ENCODE data around the gene IPO13. TPM values are rescaled to one million over a fixed set of nuclear protein-coding genes. Genes with fewer than 3 reads are reported as not detected.

IPO13 gene
- polyA plus RNA-seq, 3 donors: 10.1 to 20.4 (median 10.6) TPM

DNA sequence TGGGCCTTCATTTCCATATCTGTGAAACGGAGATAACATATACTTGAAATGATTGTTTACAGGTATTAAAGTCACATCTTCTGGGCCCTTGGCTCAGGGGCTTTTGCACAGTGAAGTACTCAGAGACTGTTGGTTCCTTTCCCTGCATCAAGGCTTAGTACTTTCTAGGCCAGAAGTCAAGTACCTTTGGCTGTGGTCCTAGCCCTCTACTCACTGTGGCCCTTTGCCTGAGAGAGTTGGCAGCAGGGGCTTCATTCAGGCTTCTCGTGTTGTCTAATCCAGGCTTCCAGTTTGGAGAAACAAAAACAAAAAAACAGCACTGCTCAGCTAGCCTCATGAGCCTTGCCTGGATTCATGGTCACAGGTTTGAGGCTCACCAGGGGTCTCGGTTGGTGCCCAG, 14.9 kb downstream of the IPO13 start:
- Histone ChIP-seq H4K20me1 (ENCODE audit: insufficient read depth, low read length) (no peaks in the 10 kb centered on the region), H3K27me3 (ENCODE audit: control insufficient read depth in 2 of 2, insufficient read depth in 2 of 2, low read length in 2 of 2) (no peaks in the 10 kb centered on the region), H3K4me3 (replicated peaks in 1 of 3; ENCODE audit: low read depth in 2 of 3, low read length in 3 of 3) (no peak overlapping the region), H3K27ac (ENCODE audit: low read depth in 1 of 2, low read length in 2 of 2) (no peak overlapping the region), H3K4me2 (replicated peaks; ENCODE audit: extremely low read depth, low read length, poor library complexity, severe bottlenecking) (no peak overlapping the region), H3K79me2 (ENCODE audit: insufficient read depth, low read length) (no peaks in the 10 kb centered on the region), H3K9ac (ENCODE audit: insufficient read depth, low read length, poor library complexity, severe bottlenecking) (no peak overlapping the region), H3K9me3 (replicated peaks in 1 of 2; ENCODE audit: control insufficient read depth in 1 of 2, insufficient read depth in 1 of 2, low read length in 2 of 2) (no peaks in the 10 kb centered on the region), H2AFZ (ENCODE audit: insufficient read depth, low read depth, low read length, poor library complexity, severe bottlenecking) (no peak overlapping the region), H3K36me3 (replicated peaks in 1 of 2; ENCODE audit: control insufficient read depth in 1 of 2, insufficient read depth in 2 of 2, low read length in 2 of 2) (peaks cover 53 to 87% of the 10 kb centered on the region in 2 donors), H3K4me1 (ENCODE audit: control insufficient read depth in 1 of 2, insufficient read depth in 2 of 2, low read length in 2 of 2) (peaks cover 20 to 22% of the 10 kb centered on the region in 2 donors)
- intact Hi-C loops (cut with micrococcal nuclease): no loop called here
- no peak for DNase-seq
- H3K27me3 Mint-ChIP-seq (ENCODE audit: low read depth in 3 of 3): no peaks in the 10 kb centered on the region
- no peaks in the 10 kb centered on the region for H3K4me1 Mint-ChIP-seq
- H3K4me3 Mint-ChIP-seq: no peak overlapping the region
- H3K27ac Mint-ChIP-seq: peak overlapping the region in 1 of 7 donors; percentile 16
- TF ChIP-seq CTCF (IDR thresholded peaks at IDR 0.05): no peak
- H3K9me3 Mint-ChIP-seq: peaks cover 0 to 2% (median 0%) of the 10 kb centered on the region in 7 donors
- 94% methylated on average over 2 of the region's 3 CpGs for WGBS (ENCODE audit: insufficient coverage)
- H3K36me3 Mint-ChIP-seq: peaks cover 42 to 53% of the 10 kb centered on the region in 2 donors

GRCh38 chr1:43962324-43962723, 15.6 kb downstream of the IPO13 start:
- Histone ChIP-seq H3K9ac (ENCODE audit: insufficient read depth, low read length, poor library complexity, severe bottlenecking) (no peak overlapping the region), H3K4me3 (replicated peaks in 1 of 3; ENCODE audit: low read depth in 2 of 3, low read length in 3 of 3) (no peak overlapping the region), H3K4me2 (replicated peaks; ENCODE audit: extremely low read depth, low read length, poor library complexity, severe bottlenecking) (no peak overlapping the region), H2AFZ (ENCODE audit: insufficient read depth, low read depth, low read length, poor library complexity, severe bottlenecking) (no peak overlapping the region), H3K36me3 (replicated peaks in 1 of 2; ENCODE audit: control insufficient read depth in 1 of 2, insufficient read depth in 2 of 2, low read length in 2 of 2) (peaks cover 48 to 86% of the 10 kb centered on the region in 2 donors), H4K20me1 (ENCODE audit: insufficient read depth, low read length) (no peaks in the 10 kb centered on the region), H3K9me3 (replicated peaks in 1 of 2; ENCODE audit: control insufficient read depth in 1 of 2, insufficient read depth in 1 of 2, low read length in 2 of 2) (no peaks in the 10 kb centered on the region), H3K27me3 (ENCODE audit: control insufficient read depth in 2 of 2, insufficient read depth in 2 of 2, low read length in 2 of 2) (no peaks in the 10 kb centered on the region), H3K79me2 (ENCODE audit: insufficient read depth, low read length) (no peaks in the 10 kb centered on the region), H3K4me1 (ENCODE audit: control insufficient read depth in 1 of 2, insufficient read depth in 2 of 2, low read length in 2 of 2) (peaks cover 20 to 22% of the 10 kb centered on the region in 2 donors), H3K27ac (ENCODE audit: low read depth in 1 of 2, low read length in 2 of 2) (no peak overlapping the region)
- Mint-ChIP-seq H3K27ac (no peak overlapping the region), H3K4me3 (no peak overlapping the region), H3K4me1 (no peaks in the 10 kb centered on the region), H3K27me3 (ENCODE audit: low read depth in 3 of 3) (no peaks in the 10 kb centered on the region), H3K36me3 (peaks cover 42 to 52% of the 10 kb centered on the region in 2 donors), H3K9me3 (peaks cover 0 to 2% (median 0%) of the 10 kb centered on the region in 7 donors)
- DNase-seq: no peak
- WGBS (ENCODE audit: insufficient coverage): 90% methylated on average over 2 of the region's 2 CpGs
- no peak for TF ChIP-seq CTCF (IDR thresholded peaks at IDR 0.05)
- intact Hi-C loops (cut with micrococcal nuclease): no loop called here

All from CD14-positive monocyte (primary cell).